Testis (tissue), 2 donors: ENCODE measurements around the gene GSTO2.

ENCODE experiments used
- CTCF ChIP-seq, 3 experiments: fragments of 450-650 bp in 2 of 3; fragments of 200-600 bp in 1 of 3; sonication (generic) in 1 of 3; IDR thresholded peaks; one replicate each; pipeline ENCODE4 v1.5.1; 2016 to 2019; ENCODE audit warnings: antibody characterized with exemption in 3 of 3, mild to moderate bottlenecking in 2 of 3, moderate library complexity in 1 of 3
- POLR2A ChIP-seq: fragments of 450-650 bp; IDR thresholded peaks from one replicate; pipeline ENCODE4 v1.6.1; 2017; ENCODE audit warnings: antibody characterized with exemption, mild to moderate bottlenecking, moderate library complexity

- TF ChIP-seq CTCF (IDR thresholded peaks at IDR 0.05) (no peak), POLR2A (no peak)
Observed at GRCh38 chr10:104349623-104350126, 80.7 kb downstream of the GSTO2 start.
